A549 (cell line): Measurements from ENCODE around the gene UROC1.

Experiments used
- EHMT2 ChIP-seq: fragments of 200-600 bp; sonication (generic); IDR thresholded peaks from 2 replicates; pipeline ENCODE4 v1.6.1; 2016; ENCODE audit warnings: antibody characterized with exemption, low read depth, mild to moderate bottlenecking, moderate library complexity
- EP300 ChIP-seq, 2 experiments: fragments of >200 bp; sonication (Bioruptor Twin); formaldehyde crosslinking; IDR thresholded peaks; 2 replicates in 1 of 2; 3 replicates in 1 of 2; pipeline ENCODE4 v1.6.1; 2016 to 2017
- ESRRA ChIP-seq: fragments of 150-350 bp; IDR thresholded peaks from 2 replicates; pipeline ENCODE4 v1.6.1; 2014; ENCODE audit warnings: mild to moderate bottlenecking, low read length, borderline replicate concordance
- POLR2A ChIP-seq: IDR thresholded peaks from 2 replicates; pipeline ENCODE4 v1.6.1; 2012; ENCODE audit warnings: mild to moderate bottlenecking, low read length
- SMC3 ChIP-seq: fragments of >200 bp; sonication (Bioruptor Twin); formaldehyde crosslinking; IDR thresholded peaks from 3 replicates; pipeline ENCODE4 v1.6.1; 2018; ENCODE audit warnings: inconsistent platforms
- TF ChIP-seq, protein P1 (sequence below): fragments of >200 bp; sonication (Bioruptor Twin); formaldehyde crosslinking; IDR thresholded peaks from 3 replicates; pipeline ENCODE4 v1.5.1; 2016

DNA sequence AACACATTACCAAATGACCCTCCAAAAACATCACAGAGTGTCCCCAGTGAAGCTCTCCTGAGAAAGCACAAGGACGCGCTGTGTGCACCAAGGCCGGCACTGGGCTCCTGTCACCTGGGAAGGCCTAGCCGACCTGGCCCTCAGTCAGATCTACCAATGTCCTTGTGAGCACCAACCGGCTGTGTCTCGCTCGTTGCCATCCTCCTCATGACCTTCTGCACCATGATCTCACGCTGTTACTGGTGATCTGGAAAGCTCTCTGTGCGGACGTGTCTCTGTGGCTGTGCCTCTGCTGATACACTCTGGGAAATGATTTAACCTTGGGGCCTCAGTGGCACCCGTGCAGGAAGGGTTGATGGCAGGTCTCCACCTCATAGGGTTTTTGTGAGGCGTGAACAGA is 66.1 kb downstream of the UROC1 start:
- TF ChIP-seq ESRRA (no peak), POLR2A (no peak), EHMT2 (no peak), SMC3 (no peak), EP300 (IDR thresholded peaks at IDR 0.05) (no peak)
- TF ChIP-seq, protein P1, sequence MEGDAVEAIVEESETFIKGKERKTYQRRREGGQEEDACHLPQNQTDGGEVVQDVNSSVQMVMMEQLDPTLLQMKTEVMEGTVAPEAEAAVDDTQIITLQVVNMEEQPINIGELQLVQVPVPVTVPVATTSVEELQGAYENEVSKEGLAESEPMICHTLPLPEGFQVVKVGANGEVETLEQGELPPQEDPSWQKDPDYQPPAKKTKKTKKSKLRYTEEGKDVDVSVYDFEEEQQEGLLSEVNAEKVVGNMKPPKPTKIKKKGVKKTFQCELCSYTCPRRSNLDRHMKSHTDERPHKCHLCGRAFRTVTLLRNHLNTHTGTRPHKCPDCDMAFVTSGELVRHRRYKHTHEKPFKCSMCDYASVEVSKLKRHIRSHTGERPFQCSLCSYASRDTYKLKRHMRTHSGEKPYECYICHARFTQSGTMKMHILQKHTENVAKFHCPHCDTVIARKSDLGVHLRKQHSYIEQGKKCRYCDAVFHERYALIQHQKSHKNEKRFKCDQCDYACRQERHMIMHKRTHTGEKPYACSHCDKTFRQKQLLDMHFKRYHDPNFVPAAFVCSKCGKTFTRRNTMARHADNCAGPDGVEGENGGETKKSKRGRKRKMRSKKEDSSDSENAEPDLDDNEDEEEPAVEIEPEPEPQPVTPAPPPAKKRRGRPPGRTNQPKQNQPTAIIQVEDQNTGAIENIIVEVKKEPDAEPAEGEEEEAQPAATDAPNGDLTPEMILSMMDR = no peak
